ENCODE results near the gene C5orf52.

DNA sequence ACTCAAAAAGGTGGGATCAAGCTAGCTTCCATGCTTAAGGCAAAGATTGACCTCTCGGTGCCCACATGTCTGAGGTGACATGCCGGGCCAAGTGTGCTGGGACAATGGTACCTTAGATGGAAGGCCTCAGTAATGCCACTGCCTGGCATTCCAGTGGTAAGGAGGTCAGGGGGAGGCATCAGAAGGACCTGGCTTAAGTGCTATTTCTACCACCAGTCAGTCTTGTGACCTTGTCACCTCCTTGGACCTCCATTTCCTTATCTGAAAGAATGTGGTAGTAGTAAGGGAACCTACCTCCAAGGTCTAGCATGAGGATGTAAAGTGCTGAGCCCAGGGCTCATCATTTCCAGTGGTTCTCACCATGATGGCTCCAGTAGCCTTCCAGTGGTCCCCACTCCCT lies 8.9 kb downstream of the C5orf52 start:
- TF ChIP-seq EZH2 (IDR thresholded peaks at IDR 0.05; ENCODE audit: borderline replicate concordance, low read depth, low read length, severe bottlenecking) = no peak
- TF ChIP-seq, protein P1, sequence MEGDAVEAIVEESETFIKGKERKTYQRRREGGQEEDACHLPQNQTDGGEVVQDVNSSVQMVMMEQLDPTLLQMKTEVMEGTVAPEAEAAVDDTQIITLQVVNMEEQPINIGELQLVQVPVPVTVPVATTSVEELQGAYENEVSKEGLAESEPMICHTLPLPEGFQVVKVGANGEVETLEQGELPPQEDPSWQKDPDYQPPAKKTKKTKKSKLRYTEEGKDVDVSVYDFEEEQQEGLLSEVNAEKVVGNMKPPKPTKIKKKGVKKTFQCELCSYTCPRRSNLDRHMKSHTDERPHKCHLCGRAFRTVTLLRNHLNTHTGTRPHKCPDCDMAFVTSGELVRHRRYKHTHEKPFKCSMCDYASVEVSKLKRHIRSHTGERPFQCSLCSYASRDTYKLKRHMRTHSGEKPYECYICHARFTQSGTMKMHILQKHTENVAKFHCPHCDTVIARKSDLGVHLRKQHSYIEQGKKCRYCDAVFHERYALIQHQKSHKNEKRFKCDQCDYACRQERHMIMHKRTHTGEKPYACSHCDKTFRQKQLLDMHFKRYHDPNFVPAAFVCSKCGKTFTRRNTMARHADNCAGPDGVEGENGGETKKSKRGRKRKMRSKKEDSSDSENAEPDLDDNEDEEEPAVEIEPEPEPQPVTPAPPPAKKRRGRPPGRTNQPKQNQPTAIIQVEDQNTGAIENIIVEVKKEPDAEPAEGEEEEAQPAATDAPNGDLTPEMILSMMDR (IDR thresholded peaks at IDR 0.05; ENCODE audit: extremely low read depth in 1 of 2, insufficient read depth in 1 of 2, low read depth in 1 of 2, low read length in 2 of 2) = no peak
- TF ChIP-seq POLR2A (IDR thresholded peaks at IDR 0.05; ENCODE audit: low read depth, low read length) = no peak
- no peak for TF ChIP-seq POLR2AphosphoS5 (IDR thresholded peaks at IDR 0.05; ENCODE audit: insufficient read depth, low read depth, low read length)
- no peak for TF ChIP-seq MAX (IDR thresholded peaks at IDR 0.05; ENCODE audit: insufficient read depth, insufficient read length)
- no peak for TF ChIP-seq FOS (IDR thresholded peaks at IDR 0.05; ENCODE audit: borderline replicate concordance, insufficient read depth, low read length)
- TF ChIP-seq MYC (IDR thresholded peaks at IDR 0.05; ENCODE audit: low read depth, low read length) = no peak
- TF ChIP-seq GATA2 (IDR thresholded peaks at IDR 0.05; ENCODE audit: insufficient read depth, insufficient read length, low read depth, low read length) = no peak
